A673 (cell line): ENCODE measurements around the gene FRAS1.

Source experiments
- EZH2 ChIP-seq: fragments of 200-600 bp; sonication (generic); IDR thresholded peaks from 2 replicates; pipeline ENCODE4 v1.6.1; 2017; ENCODE audit warnings: borderline replicate concordance, low read depth, mild to moderate bottlenecking, mixed read lengths, antibody characterized with exemption, low read length; ENCODE audit not compliant: poor library complexity, severe bottlenecking
- TF ChIP-seq, protein P1 (sequence below): fragments of 300-800, 200-600 bp; sonication (generic); conservative IDR thresholded peaks from 2 replicates; pipeline ENCODE4 v1.5.1; 2017; ENCODE audit warnings: low read depth, mild to moderate bottlenecking, antibody characterized with exemption, low read length, moderate library complexity, mixed read lengths

DNA sequence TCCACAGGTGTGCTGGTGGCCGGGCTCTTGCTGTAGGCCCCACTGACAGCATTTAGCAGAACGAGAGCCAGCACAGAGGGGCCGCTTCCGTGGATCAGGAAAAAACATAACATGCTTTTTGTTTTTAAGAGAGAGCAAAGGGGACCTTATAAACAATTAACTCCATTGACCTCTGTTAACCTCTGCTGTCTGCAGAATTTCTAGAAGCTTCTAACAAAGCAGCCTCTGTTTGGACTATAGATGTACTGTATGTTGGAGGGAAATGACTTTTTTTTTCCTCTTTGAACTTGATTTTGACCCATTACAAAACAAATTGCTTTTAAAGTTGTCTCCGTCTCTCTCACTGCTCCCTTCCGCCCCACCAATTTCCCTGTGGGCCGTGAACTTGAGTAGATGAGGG lies 210.7 kb downstream of the FRAS1 start:
- TF ChIP-seq, protein P1, sequence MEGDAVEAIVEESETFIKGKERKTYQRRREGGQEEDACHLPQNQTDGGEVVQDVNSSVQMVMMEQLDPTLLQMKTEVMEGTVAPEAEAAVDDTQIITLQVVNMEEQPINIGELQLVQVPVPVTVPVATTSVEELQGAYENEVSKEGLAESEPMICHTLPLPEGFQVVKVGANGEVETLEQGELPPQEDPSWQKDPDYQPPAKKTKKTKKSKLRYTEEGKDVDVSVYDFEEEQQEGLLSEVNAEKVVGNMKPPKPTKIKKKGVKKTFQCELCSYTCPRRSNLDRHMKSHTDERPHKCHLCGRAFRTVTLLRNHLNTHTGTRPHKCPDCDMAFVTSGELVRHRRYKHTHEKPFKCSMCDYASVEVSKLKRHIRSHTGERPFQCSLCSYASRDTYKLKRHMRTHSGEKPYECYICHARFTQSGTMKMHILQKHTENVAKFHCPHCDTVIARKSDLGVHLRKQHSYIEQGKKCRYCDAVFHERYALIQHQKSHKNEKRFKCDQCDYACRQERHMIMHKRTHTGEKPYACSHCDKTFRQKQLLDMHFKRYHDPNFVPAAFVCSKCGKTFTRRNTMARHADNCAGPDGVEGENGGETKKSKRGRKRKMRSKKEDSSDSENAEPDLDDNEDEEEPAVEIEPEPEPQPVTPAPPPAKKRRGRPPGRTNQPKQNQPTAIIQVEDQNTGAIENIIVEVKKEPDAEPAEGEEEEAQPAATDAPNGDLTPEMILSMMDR, result no peak
- no peak for TF ChIP-seq EZH2
